NCI-H82 (cell line): ENCODE results near the gene CASP10.

Experiments used
- DNase-seq: peaks from one replicate; lab custom pipeline; 2025; lab: John Stamatoyannopoulos, UW

The CASP10 gene

DNA sequence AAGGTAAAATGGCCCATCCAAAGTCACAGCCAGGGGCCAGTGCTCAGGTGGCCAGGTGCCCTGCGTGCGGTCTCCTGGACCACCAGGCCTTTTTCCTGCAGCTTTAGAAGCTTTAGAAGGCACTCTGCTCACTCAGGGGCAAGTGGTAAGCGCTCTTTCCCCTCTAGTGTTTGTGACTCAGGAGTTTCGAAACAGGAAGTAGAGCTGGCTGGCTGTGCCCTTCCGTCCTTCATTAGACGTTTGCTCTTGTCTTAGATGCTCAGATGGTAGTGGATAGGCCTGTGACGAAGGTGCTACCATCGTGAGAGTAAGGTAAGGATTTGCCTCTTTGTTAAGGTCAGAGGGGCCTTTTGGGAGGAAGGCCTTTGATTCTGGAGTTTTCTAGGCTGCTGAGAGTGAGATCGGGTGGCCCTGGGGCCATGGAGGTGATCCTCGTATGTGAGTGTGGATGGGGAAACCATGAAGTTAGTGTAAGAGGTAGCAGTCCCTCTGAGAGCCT, 77.4 kb downstream of the CASP10 start, which contains the start of gene CASP8:
TSS of gene CASP8 (plus strand) at position 235 of the 499 bp plus-strand sequence. CDS start 5,951 bp downstream, outside the sequence.
- no peak for DNase-seq

DNA sequence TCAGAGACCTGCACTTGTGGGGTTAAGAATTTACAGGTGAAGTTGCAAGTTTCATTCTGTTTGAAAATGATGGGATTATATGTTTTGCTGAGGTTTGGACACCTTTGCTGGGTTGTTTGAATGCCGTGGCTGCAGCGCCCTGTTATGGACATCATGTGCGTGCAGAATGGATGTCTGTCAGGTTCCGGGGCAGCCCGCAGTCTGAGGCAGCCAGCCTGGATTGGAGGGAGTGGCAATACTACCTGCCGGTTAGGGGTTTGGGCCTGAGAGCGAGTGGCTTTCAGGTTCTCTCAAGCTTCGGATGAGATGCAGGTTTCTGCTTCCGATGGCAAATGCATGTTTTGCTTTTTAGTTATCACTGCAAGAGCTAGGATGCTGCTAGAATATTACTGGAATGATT, 78.5 kb downstream of the CASP10 start:
- no peak for DNase-seq

DNA sequence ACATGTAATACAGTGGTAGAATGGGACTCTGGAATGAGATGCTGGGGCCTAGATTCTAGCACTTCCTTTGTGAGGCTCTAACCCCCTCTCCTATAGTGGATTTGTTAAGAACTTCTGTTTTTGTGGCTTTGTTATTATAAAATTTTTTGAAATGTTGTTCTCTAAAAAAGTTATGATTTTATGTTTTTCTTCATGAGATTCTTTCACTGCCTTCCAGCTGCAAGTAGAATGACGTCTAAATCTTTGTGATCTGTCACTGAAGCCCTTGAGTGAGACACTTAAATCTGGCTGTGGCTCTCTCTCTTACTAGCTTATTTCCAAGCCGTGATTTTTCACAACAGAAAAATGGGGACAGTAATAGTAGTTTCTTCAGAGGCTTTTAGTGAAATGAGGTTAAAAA, 79.0 kb downstream of the CASP10 start:
- DNase-seq = no peak

DNA sequence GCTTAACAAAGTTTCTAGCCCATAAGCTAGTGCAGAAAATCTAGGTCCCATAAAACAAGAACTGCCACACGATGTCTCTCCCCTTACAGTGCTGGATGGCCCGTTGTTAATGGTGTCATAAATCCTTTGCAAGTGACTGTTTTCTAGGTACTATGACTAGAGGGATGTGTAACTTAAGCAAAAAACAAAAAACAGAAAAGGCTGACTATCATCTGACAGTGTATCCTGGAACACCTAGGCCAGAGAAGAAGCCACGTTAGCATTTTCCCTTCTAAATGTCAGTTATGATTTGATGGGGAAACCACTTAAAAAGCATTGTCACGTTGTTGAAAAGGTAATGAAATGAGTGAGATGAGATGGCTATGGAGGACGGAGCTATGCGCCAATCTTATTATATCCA, 79.8 kb downstream of the CASP10 start:
- no peak for DNase-seq

DNA sequence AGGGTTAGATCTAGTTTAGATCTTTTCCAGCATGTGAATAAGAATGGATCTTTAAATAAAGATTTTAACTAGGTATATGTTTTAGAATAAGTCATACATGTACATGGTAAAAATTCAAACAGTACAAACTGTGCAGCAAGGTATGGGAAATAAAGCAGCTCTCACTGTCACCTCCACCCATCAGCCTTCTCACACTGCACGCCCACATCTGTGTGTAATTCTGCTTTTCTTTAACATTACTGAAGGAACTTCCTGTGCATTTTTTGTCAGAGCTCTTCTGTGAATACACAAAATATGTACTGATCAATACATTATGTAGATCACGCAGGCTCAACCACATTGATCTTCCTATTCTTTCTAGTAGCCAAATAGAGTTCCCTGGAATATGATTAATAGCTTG, 80.8 kb downstream of the CASP10 start:
- no peak for DNase-seq

DNA sequence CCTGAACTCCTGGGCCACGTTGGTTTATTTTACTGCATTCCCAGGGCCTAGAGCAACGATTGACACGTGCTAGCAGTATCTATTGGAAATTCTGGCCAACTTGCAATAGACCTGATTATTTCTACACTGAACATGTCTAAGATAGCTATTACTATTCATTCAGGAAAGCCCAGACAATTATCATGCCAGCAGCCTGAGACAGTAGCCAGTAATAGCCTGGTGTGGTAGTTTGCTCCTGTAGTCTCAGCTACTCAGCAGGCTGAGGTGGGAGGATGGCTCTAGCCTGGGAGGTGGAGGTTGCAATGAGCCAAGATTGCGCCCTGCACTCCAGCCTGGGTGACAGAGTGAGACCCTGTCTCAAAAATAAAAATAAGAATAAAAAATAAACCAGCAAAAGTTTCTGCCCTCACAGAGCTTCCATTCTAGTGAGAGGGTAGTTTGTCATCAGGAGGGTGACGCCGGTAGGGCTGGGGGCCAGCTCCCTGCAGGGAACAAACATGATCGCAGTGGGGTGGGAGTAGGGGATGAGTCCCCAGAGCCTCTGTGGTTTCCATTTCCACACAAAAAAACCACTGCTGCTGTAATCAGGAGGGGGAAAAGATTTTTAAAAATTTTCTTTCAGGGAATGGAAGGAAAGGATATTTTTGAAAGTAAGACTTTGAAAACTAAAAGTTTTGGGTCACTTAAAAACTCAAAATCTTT, 81.7 kb downstream of the CASP10 start:
- no peak for DNase-seq

DNA sequence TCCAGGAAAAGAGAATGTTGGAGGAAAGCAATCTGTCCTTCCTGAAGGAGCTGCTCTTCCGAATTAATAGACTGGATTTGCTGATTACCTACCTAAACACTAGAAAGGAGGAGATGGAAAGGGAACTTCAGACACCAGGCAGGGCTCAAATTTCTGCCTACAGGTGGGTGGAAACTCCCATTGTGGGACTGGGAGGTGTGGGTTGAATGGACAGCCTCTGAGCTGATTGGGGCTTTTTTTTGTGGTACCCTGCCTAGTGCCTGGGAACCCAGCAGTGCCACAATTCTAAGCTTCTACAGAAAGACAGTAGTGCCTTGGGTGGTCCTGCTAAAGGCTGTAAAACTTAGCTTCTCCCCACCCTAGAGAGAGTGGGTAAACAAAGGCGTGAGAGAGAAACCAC, 83.7 kb downstream of the CASP10 start:
- no peak for DNase-seq

DNA sequence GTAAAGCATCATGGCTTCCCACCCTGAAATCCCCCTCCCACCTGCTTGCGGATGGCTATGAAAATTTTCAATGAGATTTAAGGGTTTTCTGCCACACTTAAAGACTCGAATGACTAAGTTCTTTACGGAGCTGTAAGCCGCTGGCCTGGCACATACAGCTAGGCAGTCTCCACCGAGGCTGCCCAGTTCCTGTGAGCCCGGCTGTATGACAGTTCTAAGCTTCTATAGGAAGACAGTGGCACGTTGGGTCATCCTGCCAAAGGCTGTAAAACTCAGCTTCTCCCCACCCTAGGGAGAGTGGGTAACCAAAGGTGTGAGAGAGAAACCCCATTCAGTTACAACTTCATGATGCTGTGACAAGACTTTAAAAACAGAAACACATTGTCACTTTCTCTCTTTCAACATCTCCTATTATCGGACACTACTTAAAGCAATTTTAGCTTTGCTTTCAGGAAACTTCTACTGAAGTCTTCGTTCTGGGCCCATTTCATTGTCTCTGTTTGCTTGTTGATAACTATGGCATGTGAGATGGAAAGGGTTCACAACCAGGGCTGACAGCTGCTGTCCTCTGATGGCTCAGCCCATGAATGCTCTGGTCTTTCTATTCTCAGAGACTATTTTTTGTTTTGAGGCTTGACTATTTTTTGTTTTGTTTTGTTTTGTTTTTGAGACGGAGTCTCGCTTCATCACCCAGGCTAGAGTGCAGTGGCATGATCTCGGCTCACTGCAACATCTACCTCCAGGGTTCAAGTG, 84.5 kb downstream of the CASP10 start:
- DNase-seq = no peak

DNA sequence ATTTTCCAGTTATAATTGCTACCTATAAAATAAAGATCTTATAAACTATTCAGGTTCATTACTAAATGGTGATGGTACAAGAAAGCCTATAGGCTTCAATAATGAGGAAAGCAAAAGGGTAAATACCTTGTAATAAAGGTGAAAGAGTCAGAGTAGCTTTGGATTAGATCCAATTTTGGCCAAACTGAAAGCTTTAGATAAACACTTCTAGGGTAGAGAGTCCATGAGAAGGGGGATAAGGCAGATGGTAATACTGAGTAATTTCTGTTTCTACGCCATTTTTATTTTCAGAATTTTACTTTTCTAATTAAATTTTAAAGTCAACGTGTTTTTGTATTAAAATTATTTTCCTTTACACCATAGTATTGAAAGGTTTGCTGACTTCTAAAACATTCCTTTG, 86.8 kb downstream of the CASP10 start:
- peak; percentile 17 for DNase-seq

DNA sequence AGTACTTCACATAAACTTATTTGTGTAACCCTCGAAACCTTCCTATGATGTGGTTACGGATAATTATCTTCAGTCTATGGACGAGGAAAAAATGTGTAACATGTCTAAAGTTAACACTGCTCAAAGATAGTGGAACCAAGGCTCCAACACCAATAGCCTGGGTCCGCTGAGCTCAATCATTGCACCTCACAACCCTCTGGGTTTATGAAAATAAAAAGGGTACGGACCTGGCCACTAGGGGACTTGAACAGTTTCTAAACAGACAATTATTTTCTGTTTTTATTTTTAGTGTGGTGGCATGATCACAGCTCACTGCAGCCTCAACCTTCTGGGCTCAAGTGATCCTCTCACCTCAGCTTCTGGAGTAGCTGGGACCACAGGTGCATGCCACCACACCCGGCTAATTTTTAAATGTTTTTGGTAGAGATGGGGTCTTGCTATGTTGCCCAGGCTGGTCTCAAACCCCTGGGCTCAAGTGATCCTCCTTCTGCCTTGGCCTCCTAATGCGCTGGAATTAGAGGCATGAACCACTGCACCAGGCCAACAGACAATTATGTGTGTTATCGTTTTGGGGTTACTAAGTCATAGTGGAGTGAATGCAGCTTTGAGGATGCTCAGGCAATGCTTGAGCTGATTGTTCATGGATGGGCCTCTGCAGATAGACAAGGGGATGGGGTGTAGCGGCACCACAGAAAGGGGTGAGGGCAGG, 87.5 kb downstream of the CASP10 start:
- DNase-seq = no peak

DNA sequence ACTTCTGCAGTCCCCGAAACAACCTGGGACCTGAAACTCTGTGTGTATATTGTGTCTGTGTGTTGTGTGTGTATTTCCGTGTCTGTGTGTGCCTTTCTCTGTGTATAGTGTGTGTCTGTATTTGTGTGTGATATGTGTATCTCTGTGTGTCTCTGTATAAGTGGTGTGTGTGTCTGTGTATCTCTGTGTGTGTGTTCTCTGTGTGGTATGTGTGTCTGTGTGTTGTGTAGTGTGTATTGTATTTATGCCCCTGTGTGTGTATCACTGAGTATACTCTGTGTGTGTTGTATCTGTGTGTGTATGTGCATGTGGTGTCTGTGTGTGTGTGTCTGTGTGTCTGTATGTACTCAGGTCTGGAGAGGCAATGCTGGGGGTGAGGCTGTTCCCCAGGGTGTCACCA, 89.0 kb downstream of the CASP10 start:
- no peak for DNase-seq

DNA sequence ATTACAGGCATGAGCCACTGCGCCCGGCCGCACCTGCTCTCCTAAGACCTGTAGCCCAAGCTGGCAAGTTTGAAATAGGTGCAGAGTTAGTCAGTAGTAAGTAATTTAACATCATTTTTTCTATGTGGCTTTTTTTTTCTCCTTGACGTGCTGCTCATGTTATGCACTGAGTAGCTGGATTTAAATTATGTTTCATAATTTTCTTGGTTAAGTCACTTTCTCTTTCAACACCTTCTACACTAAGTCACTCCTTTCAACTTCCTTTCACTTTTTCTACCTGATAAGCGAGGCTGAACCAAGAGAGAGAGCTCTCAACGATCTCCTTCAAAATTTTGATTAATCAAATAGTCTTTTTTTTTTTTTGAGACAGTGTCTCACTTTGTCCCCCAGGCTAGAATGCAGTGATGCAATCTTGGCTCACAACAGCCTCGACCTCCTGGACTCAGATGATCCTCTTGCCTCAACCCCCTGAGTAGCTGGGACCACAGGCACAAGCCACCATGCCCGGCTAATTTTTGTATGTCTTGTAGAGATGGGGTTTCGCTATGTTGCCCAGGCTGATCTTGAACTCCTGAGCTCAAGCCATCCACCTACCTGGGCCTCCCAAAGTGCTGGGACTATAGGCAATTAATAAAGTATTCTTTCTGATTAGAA, 90.5 kb downstream of the CASP10 start:
- no peak for DNase-seq

DNA sequence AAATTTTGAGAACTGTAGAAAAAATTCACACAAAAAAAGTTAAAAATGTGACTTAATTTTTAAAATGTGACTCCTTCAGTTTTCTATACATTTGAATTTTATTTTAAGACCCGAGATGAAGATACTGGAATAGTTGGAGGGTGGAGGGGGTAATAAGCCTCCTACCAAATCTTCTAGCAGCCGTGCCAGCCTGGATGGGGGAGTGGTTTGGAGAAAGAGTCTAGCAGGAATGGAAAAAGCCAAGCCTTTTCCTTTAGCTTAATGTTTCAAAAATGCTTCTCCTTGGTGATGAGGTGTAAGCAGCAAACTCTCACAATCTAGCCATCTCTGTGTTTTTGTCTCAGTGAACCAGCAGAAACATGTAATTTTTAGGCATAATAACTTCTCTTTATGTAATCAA, 92.1 kb downstream of the CASP10 start:
- no peak for DNase-seq

DNA sequence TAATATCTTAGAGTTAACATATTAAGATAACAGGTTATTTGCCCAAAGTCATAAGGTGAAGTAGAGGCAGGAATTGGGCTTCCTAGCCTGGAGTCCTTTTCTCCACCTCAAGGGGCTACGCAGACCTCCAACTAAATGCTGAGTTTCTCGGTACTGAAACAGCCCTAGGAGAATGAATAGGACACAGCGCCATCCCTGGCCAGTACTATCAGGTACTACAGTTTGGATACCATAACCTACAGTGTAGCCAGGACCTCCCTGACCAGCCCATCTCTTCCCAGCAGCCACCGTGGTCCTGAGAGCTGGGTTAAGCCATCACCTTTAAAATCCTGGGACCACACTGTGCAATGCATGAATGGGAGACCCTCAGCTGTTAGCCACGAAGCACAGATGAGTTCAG, 93.0 kb downstream of the CASP10 start:
- peak; percentile 17 for DNase-seq

DNA sequence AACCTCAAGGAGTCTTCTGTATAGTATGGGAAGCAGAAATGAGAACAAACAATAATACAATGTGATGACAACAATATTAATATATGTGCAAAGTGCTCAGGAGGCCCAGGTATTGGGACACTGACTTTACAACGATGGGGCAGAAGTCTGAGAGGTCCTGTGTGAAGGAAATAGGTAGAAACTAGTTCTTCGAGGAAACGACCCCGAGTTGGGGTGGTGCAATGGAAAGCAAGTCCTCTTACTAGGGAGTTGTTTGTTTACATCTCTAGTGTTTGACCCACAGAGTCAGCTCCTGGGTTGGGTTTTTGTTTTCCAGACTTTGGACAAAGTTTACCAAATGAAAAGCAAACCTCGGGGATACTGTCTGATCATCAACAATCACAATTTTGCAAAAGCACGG, 93.6 kb downstream of the CASP10 start:
- DNase-seq = no peak
